Measurements from ENCODE around the gene ATP1A2. TPM values are rescaled to one million over a fixed set of nuclear protein-coding genes. Genes with fewer than 3 reads are reported as not detected.
A peak's percentile ranks its signal among the peaks of the same experiment; 100 is the strongest.

Gene ATP1A2
- total RNA-seq, 2 experiments from 2014 or later: not detected

DNA sequence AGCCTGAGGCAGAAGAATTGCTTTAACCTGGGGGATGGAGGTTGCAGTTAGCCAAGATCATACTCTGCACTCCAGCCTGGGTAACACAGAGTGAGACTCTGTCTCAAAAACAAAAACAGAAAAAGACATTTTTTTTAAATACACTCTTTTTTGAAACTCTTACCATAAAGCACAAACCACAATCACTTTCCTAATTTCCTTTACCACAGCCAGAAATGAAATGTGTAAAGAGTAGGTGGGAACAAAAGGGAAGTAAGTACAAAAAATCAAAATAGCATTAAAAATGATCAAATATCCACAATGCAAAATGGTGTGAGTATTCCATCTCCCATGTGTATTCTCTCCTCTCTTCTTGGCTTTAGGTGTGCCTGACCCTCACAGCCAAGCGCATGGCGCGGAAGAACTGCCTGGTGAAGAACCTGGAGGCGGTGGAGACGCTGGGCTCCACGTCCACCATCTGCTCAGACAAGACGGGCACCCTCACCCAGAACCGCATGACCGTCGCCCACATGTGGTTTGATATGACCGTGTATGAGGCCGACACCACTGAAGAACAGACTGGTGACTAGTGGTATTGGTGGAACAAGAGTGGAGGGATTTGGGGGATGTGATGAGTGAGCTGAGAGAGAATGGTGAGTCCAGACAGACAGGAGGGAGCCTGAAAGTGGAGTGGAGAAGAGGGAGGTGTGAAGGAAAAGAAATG lies 50.8 kb downstream of the ATP1A2 start:
- POLR2A ChIA-PET: no interaction called here
- H3K9me3 Mint-ChIP-seq (ENCODE audit: low read depth): no peaks in the 10 kb centered on the region
- no peaks in the 10 kb centered on the region for H3K36me3 Mint-ChIP-seq (ENCODE audit: low read depth)
- no peak overlapping the region for H3K4me3 Mint-ChIP-seq
- peaks cover 23% of the 10 kb centered on the region for H3K4me1 Mint-ChIP-seq
- H3K27me3 Mint-ChIP-seq: peaks cover 8% of the 10 kb centered on the region
- CTCF ChIA-PET: interaction anchor here (1.0 to 1.2 kb wide), 2 partner anchors 9 to 126 kb away, joined by 3 to 5 read pairs; no protein-coding TSS in a partner anchor
- H3K27ac Mint-ChIP-seq: no peak overlapping the region
- intact Hi-C loops (cut with DNase I, micrococcal nuclease): no loop called here
- ATAC-seq (no peak), DNase-seq (peak; percentile 8)

DNA sequence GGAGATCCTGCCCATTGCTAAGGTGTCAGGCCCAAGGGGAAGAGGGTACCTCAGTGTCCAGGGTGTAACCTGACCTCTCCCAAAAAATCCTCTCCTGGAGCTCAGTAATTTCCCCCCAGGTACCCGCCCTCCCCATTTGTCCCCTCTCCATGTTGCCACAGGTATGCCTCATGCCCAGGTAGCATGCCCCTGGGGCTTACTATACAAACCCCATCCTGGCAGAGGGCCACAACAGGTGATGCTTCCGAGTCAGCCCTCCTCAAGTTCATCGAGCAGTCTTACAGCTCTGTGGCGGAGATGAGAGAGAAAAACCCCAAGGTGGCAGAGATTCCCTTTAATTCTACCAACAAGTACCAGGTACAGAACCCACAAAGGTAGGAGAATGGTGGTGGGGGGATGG lies 51.5 kb downstream of the ATP1A2 start:
- no peak for DNase-seq
- peaks cover 23% of the 10 kb centered on the region for H3K4me1 Mint-ChIP-seq
- intact Hi-C loops (cut with DNase I, micrococcal nuclease): no loop called here
- H3K27ac Mint-ChIP-seq: no peak overlapping the region
- ATAC-seq: no peak
- peaks cover 8% of the 10 kb centered on the region for H3K27me3 Mint-ChIP-seq
- H3K36me3 Mint-ChIP-seq (ENCODE audit: low read depth): no peaks in the 10 kb centered on the region
- H3K9me3 Mint-ChIP-seq (ENCODE audit: low read depth): no peaks in the 10 kb centered on the region
- POLR2A ChIA-PET: interaction anchor here (1.2 kb wide), 1 partner anchor 76 kb away, joined by 3 read pairs; no protein-coding TSS in a partner anchor
- CTCF ChIA-PET: interaction anchor here (1.0 to 1.3 kb wide), 2 partner anchors 85 to 125 kb away, joined by 3 to 5 read pairs; no protein-coding TSS in a partner anchor
- H3K4me3 Mint-ChIP-seq: no peak overlapping the region

DNA sequence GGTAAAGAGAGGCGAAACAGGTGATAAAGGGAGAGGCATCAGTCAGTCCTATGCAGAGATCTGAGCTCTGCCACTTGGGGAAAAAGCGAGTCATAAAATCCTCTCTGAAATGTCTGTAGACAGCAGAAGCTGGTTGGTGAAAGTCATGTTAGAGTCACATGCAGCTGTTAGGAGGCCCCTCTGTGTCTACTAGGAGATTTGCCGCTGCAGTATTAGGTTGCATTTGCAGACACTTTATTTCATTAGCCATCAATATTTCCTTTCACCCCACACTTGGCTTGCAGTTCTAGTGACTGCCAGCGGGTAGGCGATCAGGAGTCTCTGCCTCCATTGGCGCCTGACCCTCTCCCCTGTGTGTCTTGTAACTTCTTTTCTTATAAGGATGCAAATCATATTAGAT lies 52.0 kb downstream of the ATP1A2 start:
- Mint-ChIP-seq H3K27ac (no peak overlapping the region), H3K4me1 (peaks cover 23% of the 10 kb centered on the region), H3K9me3 (ENCODE audit: low read depth) (no peaks in the 10 kb centered on the region), H3K36me3 (ENCODE audit: low read depth) (no peaks in the 10 kb centered on the region), H3K4me3 (no peak overlapping the region), H3K27me3 (peaks cover 8% of the 10 kb centered on the region)
- intact Hi-C loops (cut with DNase I, micrococcal nuclease): no loop called here
- DNase-seq (peak; percentile 49), ATAC-seq (peak; percentile 91)
- ChIA-PET CTCF (interaction anchor here (0.6 to 1.3 kb wide), 3 partner anchors 58 to 1124 kb away, joined by 3 to 4 read pairs (median 3); no protein-coding TSS in a partner anchor), POLR2A (interaction anchor here (1.2 kb wide), 1 partner anchor 75 kb away, joined by 3 read pairs; no protein-coding TSS in a partner anchor)

DNA sequence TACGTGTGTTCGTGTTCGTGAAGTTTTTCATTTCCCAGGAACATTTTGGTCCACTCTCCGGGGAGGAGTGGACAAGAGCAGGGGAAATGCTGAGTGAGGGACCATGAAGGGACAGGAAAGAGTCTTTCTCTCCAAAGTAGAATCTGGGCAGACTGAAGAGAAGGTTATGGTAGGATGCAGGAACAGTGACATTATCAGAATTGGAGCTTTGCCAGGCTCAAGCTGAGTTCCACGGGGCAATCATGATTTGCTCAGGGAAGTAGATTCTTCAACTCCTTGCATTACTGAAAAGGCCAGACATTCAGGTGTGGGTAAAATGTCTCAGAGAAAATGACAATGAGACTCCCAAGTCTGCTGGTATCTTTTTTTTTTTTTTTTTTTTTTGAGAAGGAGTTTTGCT lies 52.5 kb downstream of the ATP1A2 start:
- Mint-ChIP-seq H3K4me3 (no peak overlapping the region), H3K4me1 (peaks cover 23% of the 10 kb centered on the region), H3K27ac (no peak overlapping the region), H3K27me3 (peaks cover 8% of the 10 kb centered on the region), H3K9me3 (ENCODE audit: low read depth) (no peaks in the 10 kb centered on the region), H3K36me3 (ENCODE audit: low read depth) (no peaks in the 10 kb centered on the region)
- ChIA-PET POLR2A (interaction anchor here (1.2 kb wide), 1 partner anchor 75 kb away, joined by 3 read pairs; no protein-coding TSS in a partner anchor), CTCF (interaction anchor here (0.6 to 1.5 kb wide), 4 partner anchors 58 to 1123 kb away, joined by 3 to 6 read pairs (median 4); no protein-coding TSS in a partner anchor)
- DNase-seq (no peak), ATAC-seq (no peak)
- intact Hi-C loops (cut with DNase I, micrococcal nuclease): loop anchor here in 1 of 2 experiments (2.0 kb wide), 1 partner anchor 65 kb away; no protein-coding TSS in a partner anchor

DNA sequence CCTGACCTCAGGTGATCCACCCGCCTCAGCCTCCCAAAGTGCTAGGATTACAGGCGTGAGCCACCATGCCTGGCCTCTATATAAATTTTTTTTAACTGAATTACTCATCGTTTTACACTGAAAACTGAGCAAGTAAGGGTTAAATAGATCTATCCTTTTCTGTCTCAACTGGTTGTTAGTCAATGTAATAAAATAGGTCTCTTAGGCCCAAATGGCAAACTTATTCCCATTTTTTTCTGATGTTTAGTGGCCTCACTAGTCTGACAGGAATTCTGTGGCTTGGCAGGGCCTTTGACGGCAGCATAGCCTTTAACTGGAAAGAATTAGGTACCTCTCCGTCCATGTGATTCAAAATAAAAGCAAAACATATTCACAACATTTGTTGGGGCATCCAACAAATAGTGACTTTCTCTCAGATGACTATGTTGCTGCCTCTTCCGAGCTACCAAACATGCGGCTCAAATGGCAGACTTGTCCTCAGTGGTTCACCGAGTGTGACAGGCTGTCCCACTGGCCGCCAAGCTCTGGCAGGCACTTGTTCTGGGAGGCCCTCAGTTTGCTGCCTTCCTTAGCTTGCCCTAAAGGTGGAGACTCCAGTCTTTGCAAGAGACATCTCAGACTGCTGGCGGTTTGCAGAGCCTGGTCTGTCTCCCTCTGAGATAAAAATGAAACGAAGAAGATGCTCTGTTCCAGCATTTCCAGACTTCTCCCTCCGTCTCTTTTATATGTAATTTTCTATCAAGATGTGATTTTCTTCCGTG lies 53.2 kb downstream of the ATP1A2 start:
- Mint-ChIP-seq H3K27ac (no peak overlapping the region), H3K27me3 (peaks cover 8% of the 10 kb centered on the region), H3K9me3 (ENCODE audit: low read depth) (no peaks in the 10 kb centered on the region), H3K36me3 (ENCODE audit: low read depth) (no peaks in the 10 kb centered on the region), H3K4me1 (peaks cover 23% of the 10 kb centered on the region), H3K4me3 (no peak overlapping the region)
- intact Hi-C loops (cut with DNase I, micrococcal nuclease): loop anchor here in 1 of 2 experiments (2.0 kb wide), 1 partner anchor 66 kb away; no protein-coding TSS in a partner anchor
- ChIA-PET POLR2A (no interaction called here), CTCF (interaction anchor here (0.5 to 1.6 kb wide), 8 partner anchors 18 to 1122 kb away, joined by 3 to 6 read pairs (median 4); no protein-coding TSS in a partner anchor)
- DNase-seq: no peak
- no peak for ATAC-seq

DNA sequence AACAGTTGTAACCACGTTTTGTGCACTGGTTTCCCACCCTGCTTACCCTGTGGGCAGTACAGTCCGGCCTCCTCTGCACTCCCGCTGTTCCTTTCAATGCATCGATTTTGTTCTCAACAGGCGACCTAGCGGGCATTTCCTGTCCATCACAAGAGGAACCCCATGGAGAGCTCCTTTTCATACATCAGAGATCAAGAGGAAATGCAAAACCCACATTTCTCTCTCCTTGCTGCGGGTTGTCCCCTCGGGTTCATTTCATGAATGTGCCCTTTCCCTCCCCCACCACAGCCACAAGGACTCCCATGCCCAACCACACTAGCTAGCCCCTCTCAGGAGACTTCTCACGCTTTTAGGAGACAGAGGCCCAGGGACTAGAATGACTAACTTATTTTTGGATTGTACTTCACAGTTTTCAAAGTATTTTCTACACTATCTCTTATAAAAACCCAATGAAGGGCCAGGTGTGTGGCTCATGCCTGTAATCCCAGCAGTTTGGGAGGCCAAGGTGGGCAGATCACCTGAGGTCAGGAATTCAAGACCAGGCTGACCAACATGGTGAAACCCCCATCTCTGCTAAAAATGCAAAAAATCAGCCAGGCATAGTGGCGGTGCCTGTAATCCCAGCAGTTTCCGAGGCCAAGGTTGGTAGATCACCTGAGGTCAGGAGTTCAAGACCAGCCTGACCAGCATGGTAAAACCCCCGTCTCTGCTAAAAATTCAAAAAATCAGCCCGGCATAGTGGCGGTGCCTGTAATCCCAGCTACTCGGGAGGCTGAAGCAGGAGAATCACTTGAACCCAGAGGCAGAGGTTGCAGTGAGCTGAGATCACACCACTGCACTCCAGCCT lies 54.2 kb downstream of the ATP1A2 start:
- ChIA-PET POLR2A (no interaction called here), CTCF (interaction anchor here (0.7 to 1.6 kb wide), 8 partner anchors 19 to 848 kb away, joined by 3 to 6 read pairs (median 4); no protein-coding TSS in a partner anchor)
- peak; percentile 67 for DNase-seq
- intact Hi-C loops (cut with DNase I, micrococcal nuclease): loop anchor here in 1 of 2 experiments (2.0 kb wide), 1 partner anchor 67 kb away; no protein-coding TSS in a partner anchor
- Mint-ChIP-seq H3K27me3 (peaks cover 8% of the 10 kb centered on the region), H3K4me1 (peaks cover 23% of the 10 kb centered on the region), H3K4me3 (no peak overlapping the region), H3K27ac (no peak overlapping the region), H3K36me3 (ENCODE audit: low read depth) (no peaks in the 10 kb centered on the region), H3K9me3 (ENCODE audit: low read depth) (no peaks in the 10 kb centered on the region)
- peak; percentile 64 for ATAC-seq

DNA sequence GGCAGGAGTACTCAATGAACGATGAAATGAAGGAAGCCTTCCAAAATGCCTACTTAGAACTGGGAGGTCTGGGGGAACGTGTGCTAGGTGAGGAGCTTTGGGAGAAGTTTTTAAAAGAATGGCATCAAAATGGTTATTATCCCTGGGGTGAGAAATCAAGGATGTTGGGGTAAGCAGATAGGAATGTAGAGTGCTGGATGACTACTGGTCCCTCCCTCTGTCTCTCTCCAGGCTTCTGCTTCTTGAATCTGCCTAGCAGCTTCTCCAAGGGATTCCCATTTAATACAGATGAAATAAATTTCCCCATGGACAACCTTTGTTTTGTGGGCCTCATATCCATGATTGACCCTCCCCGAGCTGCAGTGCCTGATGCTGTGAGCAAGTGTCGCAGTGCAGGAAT lies 55.8 kb downstream of the ATP1A2 start:
- intact Hi-C loops (cut with DNase I, micrococcal nuclease): no loop called here
- no peak for DNase-seq
- Mint-ChIP-seq H3K27me3 (peaks cover 7% of the 10 kb centered on the region), H3K4me1 (peaks cover 22% of the 10 kb centered on the region), H3K36me3 (ENCODE audit: low read depth) (no peaks in the 10 kb centered on the region), H3K27ac (no peak overlapping the region), H3K4me3 (no peak overlapping the region), H3K9me3 (ENCODE audit: low read depth) (no peaks in the 10 kb centered on the region)
- no peak for ATAC-seq
- POLR2A ChIA-PET: no interaction called here
- CTCF ChIA-PET: interaction anchor here (0.8 to 1.0 kb wide), 2 partner anchors 121 to 210 kb away, joined by 3 read pairs; no protein-coding TSS in a partner anchor

DNA sequence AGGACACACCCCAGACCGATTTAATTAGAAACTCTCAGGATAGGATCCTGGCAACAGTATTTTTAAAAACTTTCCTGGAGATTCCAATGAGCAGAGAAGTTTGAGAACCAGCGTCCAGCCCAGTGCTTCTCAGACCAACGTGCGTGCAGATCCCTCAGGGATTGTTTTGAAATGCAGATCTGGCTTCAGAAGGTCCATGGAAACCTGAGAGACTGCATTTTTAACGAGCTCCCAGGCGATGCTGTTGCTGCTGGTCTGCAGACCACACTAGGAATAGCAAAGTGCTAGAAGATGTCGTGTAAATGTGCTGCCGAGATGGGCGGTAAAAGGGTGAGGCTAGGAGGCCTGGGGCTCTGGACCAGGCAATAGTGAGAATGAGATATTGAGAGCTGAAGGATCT lies 56.4 kb downstream of the ATP1A2 start:
- no peak for ATAC-seq

DNA sequence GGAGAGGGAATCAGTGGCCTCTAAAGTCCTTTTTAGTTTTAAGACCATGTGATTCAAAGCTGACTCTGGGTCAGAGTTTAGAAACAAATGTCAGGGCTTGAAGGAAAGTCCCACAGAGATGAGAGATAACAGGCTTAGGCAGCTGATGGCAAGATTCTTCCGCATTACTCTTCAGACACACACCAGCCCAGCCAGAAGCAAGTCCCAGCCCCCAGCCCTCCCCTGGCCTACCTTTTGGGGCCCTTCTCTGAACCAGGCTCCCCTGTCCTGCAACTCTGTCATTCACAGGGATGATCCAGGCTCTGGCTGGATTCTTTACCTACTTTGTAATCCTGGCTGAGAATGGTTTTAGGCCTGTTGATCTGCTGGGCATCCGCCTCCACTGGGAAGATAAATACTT lies 61.7 kb downstream of the ATP1A2 start:
- H3K27ac Mint-ChIP-seq: no peak overlapping the region
- ATAC-seq: no peak

More for the DNA sequence above, 56.4 kb downstream of the ATP1A2 start:
- H3K36me3 Mint-ChIP-seq (ENCODE audit: low read depth): no peaks in the 10 kb centered on the region
- intact Hi-C loops (cut with DNase I, micrococcal nuclease): no loop called here
- CTCF ChIA-PET: interaction anchor here (1.0 to 1.3 kb wide), 2 partner anchors 93 to 209 kb away, joined by 3 read pairs; no protein-coding TSS in a partner anchor
- no peaks in the 10 kb centered on the region for H3K9me3 Mint-ChIP-seq (ENCODE audit: low read depth)
- peaks cover 4% of the 10 kb centered on the region for H3K27me3 Mint-ChIP-seq
- H3K27ac Mint-ChIP-seq: no peak overlapping the region
- no peak overlapping the region for H3K4me3 Mint-ChIP-seq
- peaks cover 19% of the 10 kb centered on the region for H3K4me1 Mint-ChIP-seq
- no peak for DNase-seq
- POLR2A ChIA-PET: interaction anchor here (0.5 to 0.6 kb wide), 2 partner anchors 48 to 62 kb away, joined by 3 read pairs; no protein-coding TSS in a partner anchor

DNA sequence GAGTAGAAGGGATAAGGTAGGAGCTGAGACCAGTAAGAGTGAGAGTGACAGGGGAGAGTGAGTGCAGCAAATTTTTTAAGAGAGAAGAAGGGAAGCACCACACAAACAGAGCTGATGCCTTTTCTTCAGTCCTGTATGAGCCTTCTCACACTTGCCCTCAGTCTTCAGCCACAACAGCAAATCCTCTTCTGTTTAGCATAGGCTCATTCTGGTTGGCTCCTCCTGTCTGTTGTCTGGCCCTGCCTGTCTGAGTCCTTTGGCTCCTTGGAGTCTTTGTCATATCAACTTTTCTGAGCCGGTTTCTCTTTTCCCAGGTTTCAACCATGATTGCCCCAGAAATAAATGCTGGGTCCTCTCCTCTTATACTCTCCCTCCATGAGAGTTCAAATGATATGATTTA lies 62.1 kb downstream of the ATP1A2 start:
- ATAC-seq (no peak), DNase-seq (no peak)
- no peaks in the 10 kb centered on the region for H3K4me1 Mint-ChIP-seq
- intact Hi-C loops (cut with DNase I, micrococcal nuclease): no loop called here
- H3K27me3 Mint-ChIP-seq: peaks cover 13% of the 10 kb centered on the region
- POLR2A ChIA-PET: no interaction called here
- H3K4me3 Mint-ChIP-seq: no peak overlapping the region
- no peaks in the 10 kb centered on the region for H3K9me3 Mint-ChIP-seq (ENCODE audit: low read depth)
- CTCF ChIA-PET: no interaction called here
- no peaks in the 10 kb centered on the region for H3K36me3 Mint-ChIP-seq (ENCODE audit: low read depth)
- no peak overlapping the region for H3K27ac Mint-ChIP-seq

More for the DNA sequence above, 61.7 kb downstream of the ATP1A2 start:
- CTCF ChIA-PET: no interaction called here
- Mint-ChIP-seq H3K36me3 (ENCODE audit: low read depth) (no peaks in the 10 kb centered on the region), H3K27me3 (peaks cover 13% of the 10 kb centered on the region), H3K4me3 (no peak overlapping the region), H3K9me3 (ENCODE audit: low read depth) (no peaks in the 10 kb centered on the region), H3K4me1 (no peaks in the 10 kb centered on the region)
- intact Hi-C loops (cut with DNase I, micrococcal nuclease): no loop called here
- DNase-seq: no peak
- POLR2A ChIA-PET: no interaction called here

DNA sequence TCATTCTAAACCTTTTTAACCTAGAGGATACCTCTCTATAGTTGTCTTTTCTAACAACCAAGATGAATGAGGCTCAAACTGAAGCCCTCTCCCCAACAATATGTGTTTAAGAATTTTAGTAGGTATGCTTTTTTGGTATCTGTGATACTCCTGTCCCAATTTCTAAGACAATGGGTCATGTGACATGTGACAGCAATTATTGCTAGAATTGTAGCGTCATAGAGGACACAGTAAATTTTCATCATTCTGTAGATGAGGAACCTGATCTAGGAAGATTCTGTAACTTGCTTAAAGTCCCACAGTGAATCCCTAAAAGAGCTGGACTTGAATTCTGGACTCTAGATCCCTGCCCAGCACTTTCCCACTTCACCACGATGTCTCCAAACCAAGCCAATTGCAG lies 63.2 kb downstream of the ATP1A2 start:
- no peaks in the 10 kb centered on the region for H3K4me1 Mint-ChIP-seq
- ChIA-PET CTCF (no interaction called here), POLR2A (no interaction called here)
- ATAC-seq (no peak), DNase-seq (no peak)
- peaks cover 17% of the 10 kb centered on the region for H3K27me3 Mint-ChIP-seq
- H3K9me3 Mint-ChIP-seq (ENCODE audit: low read depth): no peaks in the 10 kb centered on the region
- H3K36me3 Mint-ChIP-seq (ENCODE audit: low read depth): no peaks in the 10 kb centered on the region
- intact Hi-C loops (cut with DNase I, micrococcal nuclease): no loop called here
- H3K4me3 Mint-ChIP-seq: no peak overlapping the region
- no peak overlapping the region for H3K27ac Mint-ChIP-seq

All from activated CD4-positive, alpha-beta T cell treated with anti-CD3 and anti-CD28 coated beads for 36 hours (primary cell).